Right lobe of liver (tissue), 6 donors: ENCODE data around the gene SEMA6B. TPM values are rescaled to one million over a fixed set of nuclear protein-coding genes. Genes with fewer than 3 reads are reported as not detected.
A peak's percentile ranks its signal among the peaks of the same experiment; 100 is the strongest.

Experiments
- ATAC-seq, 4 donors: fragments of 200-7000 bp; cut with Tn5 transposase; one replicate each; pipeline ENCODE4 v1.9.1; 2020; ENCODE audit warnings: mild to moderate bottlenecking in 4 of 4, moderate library complexity in 4 of 4
- DNase-seq, 3 donors: peaks; one replicate each; pipeline ENCODE4 v3.0.0-alpha.2; 2020
- H3K27ac ChIP-seq, 3 donors: fragments of 200-600 bp; one replicate each; pipeline ENCODE4 v1.8.0; 2022
- H3K27me3 ChIP-seq, 2 donors: fragments of 200-600 bp; one replicate each; pipeline ENCODE4 v1.8.0; 2022
- H3K36me3 ChIP-seq, 4 donors: fragments of 200-600 bp; sonication (generic) in 1 of 4; one replicate each; pipeline versions ENCODE4 v1.5.1 to v1.8.0; 2017 to 2022; ENCODE audit warnings: control low read depth in 1 of 4
- H3K4me1 ChIP-seq, 4 donors: fragments of 200-600 bp; sonication (generic) in 1 of 4; one replicate each; pipeline versions ENCODE4 v1.5.1 to v1.8.0; 2017 to 2022; ENCODE audit warnings: control low read depth in 1 of 4
- H3K4me3 ChIP-seq, 3 donors: fragments of 200-600 bp; one replicate each; pipeline ENCODE4 v1.8.0; 2022
- H3K9me3 ChIP-seq, 4 donors: fragments of 200-600 bp; sonication (generic) in 1 of 4; one replicate each; pipeline versions ENCODE4 v1.5.1 to v1.8.0; 2017 to 2022; ENCODE audit warnings: control low read depth in 1 of 4
- POLR2A ChIP-seq: fragments of 450-650 bp; IDR thresholded peaks from one replicate; pipeline ENCODE4 v1.6.1; 2017; ENCODE audit warnings: antibody characterized with exemption, mild to moderate bottlenecking
- WGBS: methylation state at CpG from one replicate; pipeline ENCODE4 v1.1.6; 2018; ENCODE audit warnings: low coverage, low lambda C conversion rate; ENCODE audit not compliant: insufficient coverage; ENCODE audit errors: missing lambda C conversion rate; 5-methylcytosine and 5-hydroxymethylcytosine counted together
- intact Hi-C, 2 donors: fragments of 100-400 bp; cut with DNase I; formaldehyde crosslinking; loops; one replicate each; pipeline versions ENCODE4 v1.11.2 to v1.14.1; 2022
- total RNA-seq, 6 experiments: library from RNA; depleted of rRNA in 2 of 6; stranded (reverse); fragments of >200 nt in 2 of 6; fragmentation: NEBNext Ultra II Directional in 3 of 6; extraction: Animal tissue kit (Norgen Biotek cat#: 25700) in 3 of 6; gene quantifications; one replicate each; pipeline versions ENCODE4 v1.1.0 to v1.2.4, GENCODE V29; 2016 to 2023
- TF ChIP-seq, protein P1 (sequence below), 4 donors: fragments of 200-600 bp in 3 of 4; fragments of 450-650 bp in 1 of 4; IDR thresholded peaks; one replicate each; pipeline versions ENCODE4 v1.5.1 to v1.8.0; 2016 to 2022; ENCODE audit warnings: antibody characterized with exemption in 4 of 4, mild to moderate bottlenecking in 2 of 4
- donor health status: DM: no; HTN: yes; CAD: no.
- donor health status: DM: no; HTN: no; CAD: no.
- donor health status: DM: no; HTN: no; CAD: no.
- donor health status: DM: no; HTN: yes; CAD: no.
- donor health status: DM: no; HTN: yes; CAD: no.

SEMA6B gene
- total RNA-seq, 6 experiments from 2014 or later: 1.0 to 6.5 (median 2.3) TPM

DNA sequence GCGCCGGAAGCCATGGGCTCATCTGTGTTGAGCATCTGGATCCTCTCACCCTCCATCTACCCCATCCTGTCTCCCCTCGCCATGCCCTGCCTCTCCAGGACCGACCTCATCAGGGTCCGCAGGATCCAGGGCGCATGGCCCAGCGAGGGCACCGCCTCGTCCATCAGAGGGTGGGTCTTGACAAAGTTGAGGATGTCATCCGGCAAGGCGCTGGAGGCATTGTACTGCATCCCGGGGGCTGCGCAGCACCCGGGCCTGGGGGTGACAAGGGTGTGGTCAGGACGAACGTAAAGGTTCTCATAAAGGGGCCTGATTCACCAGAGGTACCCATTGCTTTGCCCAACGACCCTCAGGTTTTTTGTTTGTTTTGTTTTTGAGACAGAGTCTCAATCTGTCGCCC, 9.5 kb downstream of the SEMA6B start:
- TF ChIP-seq POLR2A: no peak
- TF ChIP-seq, protein P1, sequence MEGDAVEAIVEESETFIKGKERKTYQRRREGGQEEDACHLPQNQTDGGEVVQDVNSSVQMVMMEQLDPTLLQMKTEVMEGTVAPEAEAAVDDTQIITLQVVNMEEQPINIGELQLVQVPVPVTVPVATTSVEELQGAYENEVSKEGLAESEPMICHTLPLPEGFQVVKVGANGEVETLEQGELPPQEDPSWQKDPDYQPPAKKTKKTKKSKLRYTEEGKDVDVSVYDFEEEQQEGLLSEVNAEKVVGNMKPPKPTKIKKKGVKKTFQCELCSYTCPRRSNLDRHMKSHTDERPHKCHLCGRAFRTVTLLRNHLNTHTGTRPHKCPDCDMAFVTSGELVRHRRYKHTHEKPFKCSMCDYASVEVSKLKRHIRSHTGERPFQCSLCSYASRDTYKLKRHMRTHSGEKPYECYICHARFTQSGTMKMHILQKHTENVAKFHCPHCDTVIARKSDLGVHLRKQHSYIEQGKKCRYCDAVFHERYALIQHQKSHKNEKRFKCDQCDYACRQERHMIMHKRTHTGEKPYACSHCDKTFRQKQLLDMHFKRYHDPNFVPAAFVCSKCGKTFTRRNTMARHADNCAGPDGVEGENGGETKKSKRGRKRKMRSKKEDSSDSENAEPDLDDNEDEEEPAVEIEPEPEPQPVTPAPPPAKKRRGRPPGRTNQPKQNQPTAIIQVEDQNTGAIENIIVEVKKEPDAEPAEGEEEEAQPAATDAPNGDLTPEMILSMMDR (IDR thresholded peaks at IDR 0.05): no peak
- no peak overlapping the region for H3K27ac ChIP-seq
- H3K9me3 ChIP-seq: no peaks in the 10 kb centered on the region
- DNase-seq (no peak), ATAC-seq (no peak)
- no peak overlapping the region for H3K4me3 ChIP-seq
- no peaks in the 10 kb centered on the region for H3K27me3 ChIP-seq
- intact Hi-C loops: no loop called here
- no peaks in the 10 kb centered on the region for H3K36me3 ChIP-seq
- WGBS: 85% methylated on average over 14 of the region's 18 CpGs
- H3K4me1 ChIP-seq: peaks cover 0 to 18% (median 6%) of the 10 kb centered on the region in 4 donors

DNA sequence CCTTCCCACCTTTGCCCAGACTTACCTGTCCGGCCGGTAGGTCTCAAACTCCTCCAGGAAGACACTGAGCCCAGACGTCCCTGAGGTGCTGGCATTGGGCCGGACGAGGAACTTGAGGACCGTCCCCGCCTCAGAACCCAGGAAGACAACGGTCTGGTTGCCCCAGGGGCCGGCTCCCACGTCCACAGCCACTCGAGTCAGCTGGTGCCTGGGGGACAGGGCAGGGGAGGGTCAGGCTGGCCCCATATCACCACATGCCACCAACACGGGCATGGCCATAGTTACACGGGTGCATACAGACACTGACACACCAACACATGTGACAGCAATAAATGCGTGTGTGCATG, 11.3 kb downstream of the SEMA6B start:
- ATAC-seq (no peak), DNase-seq (peak in 1 of 3 donors; percentile 48)
- Histone ChIP-seq H3K36me3 (no peaks in the 10 kb centered on the region), H3K4me3 (no peak overlapping the region), H3K27me3 (no peaks in the 10 kb centered on the region), H3K9me3 (no peaks in the 10 kb centered on the region), H3K27ac (no peak overlapping the region), H3K4me1 (peaks cover 0 to 21% (median 6%) of the 10 kb centered on the region in 4 donors)
- WGBS: 80% methylated on average over 8 of the region's 14 CpGs
- TF ChIP-seq, protein P1 (IDR thresholded peaks at IDR 0.05): no peak
- TF ChIP-seq POLR2A: no peak
- intact Hi-C loops: no loop called here

DNA sequence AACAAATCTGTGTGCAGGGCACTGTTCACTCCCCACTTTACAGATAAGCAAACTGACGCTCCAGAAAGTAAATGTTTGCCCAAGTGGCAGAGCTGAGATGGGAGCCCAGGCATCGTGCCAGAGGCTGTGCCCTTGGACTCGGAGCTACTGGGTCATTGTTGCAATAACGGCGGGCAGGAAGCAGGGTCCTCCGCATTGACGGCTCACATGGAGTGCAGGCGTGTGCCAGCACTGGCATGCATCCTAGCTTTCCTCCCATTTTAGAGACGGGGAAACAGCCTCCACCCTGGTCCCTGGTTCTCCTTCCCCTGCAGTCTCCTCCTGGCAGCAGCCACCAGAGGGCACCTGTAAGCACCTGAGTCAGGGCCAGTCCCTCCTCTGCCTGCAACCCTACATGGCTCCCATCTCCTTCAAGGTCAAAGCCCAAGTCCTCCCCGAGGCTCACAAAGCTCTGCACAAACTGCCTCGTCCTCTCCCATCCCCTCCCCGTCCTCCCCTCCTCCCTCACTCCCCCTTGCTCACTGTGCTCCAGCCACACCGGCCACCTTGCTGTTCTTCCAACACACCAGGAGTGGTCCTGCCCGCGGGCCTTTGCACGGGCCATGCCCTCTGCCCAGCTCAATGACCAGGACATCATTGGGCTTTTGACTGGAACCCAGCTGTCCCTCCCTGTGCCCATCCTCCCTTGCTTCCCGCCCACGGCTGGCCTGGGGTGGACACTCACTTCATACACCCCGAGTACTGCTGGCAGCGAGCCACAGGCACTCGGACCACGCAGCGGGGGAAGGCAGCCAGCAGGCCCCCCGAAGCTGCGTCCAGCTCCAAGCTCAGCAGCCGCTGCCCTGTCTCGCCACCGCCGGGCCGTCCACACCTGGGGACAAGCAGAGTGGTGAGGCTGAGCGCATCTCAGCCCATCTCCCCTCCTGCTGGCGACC, 11.9 kb downstream of the SEMA6B start:
- H3K27ac ChIP-seq: peak overlapping the region in 1 of 3 donors; percentile 63
- 67% methylated on average over 19 of the region's 32 CpGs for WGBS
- peak overlapping the region in 1 of 3 donors; percentile 12 for H3K4me3 ChIP-seq
- ATAC-seq: peak; percentile 80 to 90 (median 87)
- no peaks in the 10 kb centered on the region for H3K9me3 ChIP-seq
- no peaks in the 10 kb centered on the region for H3K27me3 ChIP-seq
- no peak for TF ChIP-seq POLR2A
- TF ChIP-seq, protein P1 (IDR thresholded peaks at IDR 0.05): peak; percentile 51 to 62 (median 54)
- H3K4me1 ChIP-seq: peaks cover 0 to 21% (median 6%) of the 10 kb centered on the region in 4 donors
- peak; percentile 89 to 93 (median 92) for DNase-seq
- intact Hi-C loops: no loop called here
- no peaks in the 10 kb centered on the region for H3K36me3 ChIP-seq

DNA sequence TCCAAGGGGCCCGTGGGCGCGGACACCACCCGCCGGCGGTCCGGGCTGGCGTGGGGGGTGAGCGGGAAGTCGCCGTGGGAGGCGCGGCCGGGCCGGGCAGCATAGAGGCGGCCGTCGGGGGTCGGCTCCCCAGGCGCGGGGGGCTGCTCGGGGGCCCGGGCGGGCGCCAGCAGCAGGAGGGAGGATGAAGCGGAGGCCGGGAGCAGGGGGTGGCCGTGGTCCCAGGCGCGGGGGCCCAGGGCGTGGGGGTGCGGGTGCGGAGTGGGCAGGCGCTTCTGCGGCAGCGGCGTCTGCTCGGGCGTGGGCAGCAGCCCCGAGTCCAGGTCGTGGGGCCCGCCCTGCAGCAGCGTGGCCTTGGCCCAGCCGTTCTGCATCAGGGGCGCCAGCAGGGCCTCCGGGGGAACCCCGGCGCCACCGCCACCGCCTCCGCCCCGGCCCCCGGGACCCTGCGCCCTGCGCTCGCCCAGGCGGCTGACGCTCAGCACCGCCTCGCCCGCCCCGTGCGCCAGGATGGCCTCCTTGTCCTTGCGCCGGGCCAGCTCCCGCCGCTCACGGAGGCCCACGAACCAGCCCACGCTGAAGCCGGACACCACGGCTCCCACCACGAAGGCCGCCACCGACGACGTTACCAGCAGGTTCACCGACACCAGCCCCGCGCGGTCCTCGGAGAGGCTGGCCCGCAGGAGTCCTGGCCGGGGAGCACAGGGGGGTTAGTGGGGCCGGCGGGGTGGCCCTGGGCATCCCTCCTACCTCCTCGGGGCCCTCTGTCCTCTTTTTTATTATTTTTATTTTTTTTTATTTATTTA, 15.4 kb downstream of the SEMA6B start:
- Histone ChIP-seq H3K36me3 (no peaks in the 10 kb centered on the region), H3K27me3 (no peaks in the 10 kb centered on the region), H3K4me3 (no peak overlapping the region), H3K9me3 (no peaks in the 10 kb centered on the region), H3K4me1 (peaks cover 0 to 35% (median 12%) of the 10 kb centered on the region in 4 donors), H3K27ac (peak overlapping the region in 1 of 3 donors; percentile 57)
- intact Hi-C loops: no loop called here
- no peak for ATAC-seq
- no peak for DNase-seq
- 60% methylated on average over 1 of the region's 87 CpGs for WGBS
- TF ChIP-seq, protein P1 (IDR thresholded peaks at IDR 0.05): no peak
- TF ChIP-seq POLR2A: no peak
